SK-N-MC (cell line): ENCODE data around the gene TSFM.
A peak's percentile ranks its signal among the peaks of the same experiment; 100 is the strongest.

Experiments used
- DNase-seq: peaks from one replicate; pipeline ENCODE4 v3.0.0-alpha.2; 2011; ENCODE audit warnings: low read depth, low spot score
- H3K27ac ChIP-seq: fragments of 200-600 bp; sonication (generic); 2 replicates; pipeline ENCODE4 v1.5.1; 2016; ENCODE audit warnings: mixed run types
- H3K36me3 ChIP-seq: fragments of 200-600 bp; sonication (generic); 2 replicates; pipeline ENCODE4 v1.6.1; 2017; ENCODE audit warnings: antibody characterized with exemption, low read length, mixed read lengths; ENCODE audit not compliant: insufficient read depth
- H3K4me3 ChIP-seq: fragments of 200-600 bp; sonication (generic); 2 replicates; pipeline ENCODE4 v1.5.1; 2016
- H3K9ac ChIP-seq: fragments of 200-600 bp; sonication (generic); 2 replicates; pipeline ENCODE4 v1.8.0; 2017; ENCODE audit warnings: mixed run types, mixed read lengths; ENCODE audit not compliant: insufficient read length
- H3K9me3 ChIP-seq: fragments of 200-600 bp; sonication (generic); 2 replicates; pipeline ENCODE4 v1.6.1; 2017; ENCODE audit warnings: low read depth, mild to moderate bottlenecking, antibody characterized with exemption, low read length, moderate library complexity, mixed read lengths
- EZH2 ChIP-seq: fragments of 200-600 bp; sonication (generic); IDR thresholded peaks from one replicate; pipeline ENCODE4 v1.6.1; 2017; ENCODE audit warnings: antibody characterized with exemption
- FOXP2 ChIP-seq: optimal IDR thresholded peaks from 2 replicates; pipeline ENCODE3; 2011; ENCODE audit warnings: mild to moderate bottlenecking, moderate library complexity; ENCODE audit not compliant: insufficient read depth; ENCODE audit errors: extremely low read length, control extremely low read depth
- POLR2AphosphoS5 ChIP-seq: IDR thresholded peaks from 2 replicates; pipeline ENCODE4 v1.6.1; 2012; ENCODE audit warnings: mild to moderate bottlenecking, low read depth, low read length, borderline replicate concordance

The TSFM gene

GRCh38 chr12:57779736-57780135, 2.9 kb upstream of the TSFM start:
- Histone ChIP-seq H3K9ac (no peak overlapping the region), H3K27ac (no peak overlapping the region), H3K4me3 (no peak overlapping the region), H3K9me3 (no peaks in the 10 kb centered on the region), H3K36me3 (peaks cover 4% of the 10 kb centered on the region)
- DNase-seq = no peak
- no peak for TF ChIP-seq FOXP2
- no peak for TF ChIP-seq EZH2
- TF ChIP-seq POLR2AphosphoS5 = no peak

- no peak overlapping the region for H3K9ac ChIP-seq
Measured at GRCh38 chr12:57780284-57780897, 2.2 kb upstream of the TSFM start.

GRCh38 chr12:57781244-57781643, 1.3 kb upstream of the TSFM start:
- DNase-seq = no peak
- no peaks in the 10 kb centered on the region for H3K9me3 ChIP-seq
- H3K27ac ChIP-seq = no peak overlapping the region
- no peak overlapping the region for H3K4me3 ChIP-seq
- H3K36me3 ChIP-seq = peaks cover 15% of the 10 kb centered on the region
- no peak overlapping the region for H3K9ac ChIP-seq
- TF ChIP-seq POLR2AphosphoS5 = no peak
- no peak for TF ChIP-seq FOXP2
- no peak for TF ChIP-seq EZH2

More at GRCh38 chr12:57780284-57780897, 2.2 kb upstream of the TSFM start:
- Histone ChIP-seq H3K9me3 (no peaks in the 10 kb centered on the region), H3K27ac (no peak overlapping the region), H3K36me3 (peaks cover 7% of the 10 kb centered on the region), H3K4me3 (no peak overlapping the region)
- TF ChIP-seq POLR2AphosphoS5 = no peak
- TF ChIP-seq FOXP2 = no peak
- no peak for TF ChIP-seq EZH2
- no peak for DNase-seq

GRCh38 chr12:57781801-57782200, 786 bp upstream of the TSFM start:
- Histone ChIP-seq H3K9ac (no peak overlapping the region), H3K36me3 (peaks cover 21% of the 10 kb centered on the region), H3K4me3 (no peak overlapping the region), H3K9me3 (no peaks in the 10 kb centered on the region), H3K27ac (no peak overlapping the region)
- DNase-seq = no peak
- no peak for TF ChIP-seq FOXP2
- no peak for TF ChIP-seq EZH2
- TF ChIP-seq POLR2AphosphoS5 = no peak

- no peak overlapping the region for H3K27ac ChIP-seq
- peaks cover 25% of the 10 kb centered on the region for H3K36me3 ChIP-seq
- no peak for TF ChIP-seq FOXP2
- peak overlapping the region; percentile 24 for H3K9ac ChIP-seq
- no peak for DNase-seq
- no peaks in the 10 kb centered on the region for H3K9me3 ChIP-seq
- H3K4me3 ChIP-seq = peak overlapping the region; percentile 87
Measured at GRCh38 chr12:57782243-57782607, 362 bp upstream of the TSFM start.

GRCh38 chr12:57783466-57783801, 847 bp downstream of the TSFM start:
- DNase-seq = no peak
- Histone ChIP-seq H3K9me3 (no peaks in the 10 kb centered on the region), H3K9ac (peak overlapping the region; percentile 91), H3K36me3 (peaks cover 37% of the 10 kb centered on the region), H3K27ac (no peak overlapping the region), H3K4me3 (peak overlapping the region; percentile 87)
- TF ChIP-seq POLR2AphosphoS5 = no peak
- TF ChIP-seq EZH2 = no peak
- no peak for TF ChIP-seq FOXP2

- no peak for DNase-seq
- Histone ChIP-seq H3K36me3 (peaks cover 40% of the 10 kb centered on the region), H3K27ac (no peak overlapping the region)
Measured at GRCh38 chr12:57783861-57784260, 1.3 kb downstream of the TSFM start.

GRCh38 chr12:57793920-57794319, 11.3 kb downstream of the TSFM start:
- DNase-seq = no peak
- H3K4me3 ChIP-seq = no peak overlapping the region
- H3K9ac ChIP-seq = no peak overlapping the region
- TF ChIP-seq EZH2 (no peak), FOXP2 (no peak), POLR2AphosphoS5 (no peak)
- no peak overlapping the region for H3K27ac ChIP-seq
- H3K36me3 ChIP-seq = peaks cover 74% of the 10 kb centered on the region
- no peaks in the 10 kb centered on the region for H3K9me3 ChIP-seq

More at GRCh38 chr12:57783861-57784260, 1.3 kb downstream of the TSFM start:
- no peak overlapping the region for H3K9ac ChIP-seq
- H3K4me3 ChIP-seq = peak overlapping the region; percentile 34
- TF ChIP-seq EZH2 = no peak
- no peak for TF ChIP-seq POLR2AphosphoS5
- TF ChIP-seq FOXP2 = no peak
- no peaks in the 10 kb centered on the region for H3K9me3 ChIP-seq

GRCh38 chr12:57795354-57795753, 12.8 kb downstream of the TSFM start:
- no peak overlapping the region for H3K4me3 ChIP-seq
- no peak overlapping the region for H3K27ac ChIP-seq
- H3K36me3 ChIP-seq = peaks cover 71% of the 10 kb centered on the region
- no peak for DNase-seq
- H3K9me3 ChIP-seq = no peaks in the 10 kb centered on the region
- TF ChIP-seq FOXP2 (no peak), POLR2AphosphoS5 (no peak), EZH2 (no peak)
- no peak overlapping the region for H3K9ac ChIP-seq
